Left lobe of liver (tissue), 2 donors: ENCODE measurements around the gene RASD1. TPM values are rescaled to one million over a fixed set of nuclear protein-coding genes. Genes with fewer than 3 reads are reported as not detected.
"Not testable (repeated sequence)": the region's sequence is repeated elsewhere in the genome, so short reads cannot be mapped to it uniquely, and the experiment has no call there.

Source experiments
- ATAC-seq: fragments of 200-7000 bp; cut with Tn5 transposase; one replicate; pipeline ENCODE4 v1.9.1; 2020; ENCODE audit warnings: mild to moderate bottlenecking, moderate library complexity
- DNase-seq: peaks from one replicate; pipeline ENCODE4 v3.0.0-alpha.2; 2020; ENCODE audit warnings: low spot score
- total RNA-seq: library from RNA; stranded (reverse); gene quantifications from one replicate; pipeline ENCODE4 v1.2.1, GENCODE V29; 2021
- donor health status: DM: no; HTN: no; CAD: no; lungs with moderate emphysema.
- donor health status: DM: no; HTN: yes; CAD: no.

RASD1 gene
- total RNA-seq, 1 donor from 2014 or later: 1.1 TPM

DNA sequence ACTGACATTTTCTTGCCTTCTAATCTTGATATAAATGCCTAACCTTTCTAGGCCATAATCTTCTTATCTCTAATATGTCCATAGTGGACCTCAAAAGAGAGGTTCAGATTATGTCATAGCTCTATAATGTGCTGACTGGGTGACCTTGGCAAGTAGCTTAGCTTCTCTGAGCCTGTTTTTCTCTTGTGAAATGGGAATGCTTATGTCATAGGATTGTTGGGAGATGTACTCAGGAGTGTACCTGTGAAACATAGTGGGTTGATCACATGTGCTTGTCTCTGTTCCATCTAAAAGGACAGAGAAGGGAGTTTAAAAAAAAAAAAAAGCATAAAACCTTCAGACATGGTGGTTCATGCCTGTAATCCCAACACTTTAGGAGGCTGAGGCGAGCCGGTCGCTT, 17.0 kb downstream of the RASD1 start:
- no peak for ATAC-seq
- no peak for DNase-seq

DNA sequence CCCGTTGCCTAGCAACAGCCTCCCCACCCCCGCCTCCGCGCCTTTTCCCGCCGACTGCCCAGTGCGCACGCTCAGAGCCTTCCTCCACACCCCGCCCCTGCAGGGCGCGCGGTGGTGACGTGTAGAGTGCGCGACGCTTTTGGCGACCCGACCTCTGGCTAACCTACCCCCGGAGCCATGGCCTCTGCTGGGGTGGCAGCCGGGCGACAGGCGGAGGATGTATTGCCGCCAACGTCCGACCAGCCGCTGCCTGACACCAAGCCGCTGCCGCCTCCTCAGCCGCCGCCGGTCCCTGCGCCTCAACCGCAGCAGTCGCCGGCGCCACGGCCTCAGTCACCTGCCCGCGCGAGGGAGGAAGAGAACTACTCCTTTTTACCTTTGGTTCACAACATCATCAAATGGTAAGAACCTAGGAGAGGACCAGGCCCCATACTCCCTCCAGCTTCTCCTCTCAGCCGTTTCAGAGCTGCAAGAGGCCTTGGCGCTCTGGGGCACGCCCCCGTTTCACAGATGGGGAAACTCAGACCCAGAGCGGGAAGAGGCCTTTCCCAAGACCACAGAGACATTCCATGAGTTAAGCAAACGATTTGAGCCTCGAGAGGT, 19.2 kb downstream of the RASD1 start, which contains the start of gene MED9:
Gene MED9 (plus strand): TSS at position 136 of the 603 bp plus-strand sequence. CDS start 42 bp downstream, at position 178.
- DNase-seq (peak; percentile 93), ATAC-seq (peak; percentile 99)

DNA sequence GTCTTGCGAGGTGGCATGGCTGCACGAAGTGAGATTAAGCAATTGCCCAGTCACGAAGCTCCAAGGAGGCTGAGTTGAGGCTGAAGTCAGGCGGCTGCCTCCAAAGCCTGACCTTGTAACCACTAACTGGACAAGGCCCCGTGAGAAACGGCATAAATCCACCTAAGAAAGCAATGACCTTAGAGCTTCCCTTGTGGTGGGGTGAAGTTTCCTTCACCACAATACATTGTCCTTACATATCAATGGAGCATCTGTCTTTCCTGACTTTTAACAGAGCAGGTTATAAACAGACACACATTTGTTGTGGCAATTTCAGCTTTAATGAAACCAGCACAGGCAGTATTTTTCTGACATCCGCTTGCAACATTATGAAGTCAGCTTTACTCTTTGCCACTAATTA, 21.9 kb downstream of the RASD1 start:
- no peak for ATAC-seq
- no peak for DNase-seq

DNA sequence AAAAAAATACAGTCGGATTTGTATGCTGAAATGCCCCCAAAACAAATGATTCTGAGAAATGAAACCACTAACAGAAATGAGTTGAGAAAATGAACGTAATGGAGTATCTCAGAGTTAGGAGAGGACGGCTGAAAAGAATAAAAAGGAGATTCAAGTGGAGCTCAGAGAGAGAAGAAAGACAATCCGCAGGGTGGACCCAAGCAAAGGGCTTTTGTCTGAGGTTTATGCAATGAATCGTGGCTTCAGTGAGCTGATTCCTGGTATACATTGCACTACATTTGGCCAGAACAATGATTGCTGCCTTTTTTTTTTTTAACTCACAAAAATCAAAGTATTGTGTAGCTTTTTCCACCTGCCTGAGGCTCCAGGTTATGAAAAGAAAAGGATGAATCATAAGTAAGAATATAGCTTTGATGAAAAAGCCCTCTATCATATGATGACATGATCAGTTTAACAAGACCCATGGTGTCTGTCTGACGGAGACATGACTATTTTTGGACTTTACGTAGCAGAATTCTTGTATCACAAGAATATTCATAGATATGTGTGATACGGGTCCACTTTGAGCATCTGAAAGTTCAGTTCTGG, 23.8 kb downstream of the RASD1 start:
- ATAC-seq: no peak

DNA sequence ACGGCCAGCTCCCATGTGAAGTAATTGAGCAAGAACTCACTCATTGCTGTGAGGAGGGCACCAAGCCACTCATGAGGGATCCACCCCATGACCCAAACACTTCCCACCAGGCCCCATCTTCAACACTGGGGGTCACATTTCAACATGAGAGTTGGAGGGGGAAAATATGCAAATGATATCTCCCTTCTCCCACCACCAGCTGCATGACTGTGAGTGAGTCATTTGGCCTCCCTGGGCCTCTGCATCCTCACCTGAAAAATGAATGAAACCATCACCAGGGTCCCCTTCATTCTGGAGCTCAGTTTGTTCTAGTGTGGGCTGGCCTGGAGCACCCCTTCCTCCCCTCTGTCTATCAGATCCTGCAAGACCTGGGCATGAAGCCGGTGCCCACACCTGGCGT, 26.2 kb downstream of the RASD1 start:
- no peak for DNase-seq
- no peak for ATAC-seq

More for the DNA sequence above, 23.8 kb downstream of the RASD1 start:
- DNase-seq: no peak

DNA sequence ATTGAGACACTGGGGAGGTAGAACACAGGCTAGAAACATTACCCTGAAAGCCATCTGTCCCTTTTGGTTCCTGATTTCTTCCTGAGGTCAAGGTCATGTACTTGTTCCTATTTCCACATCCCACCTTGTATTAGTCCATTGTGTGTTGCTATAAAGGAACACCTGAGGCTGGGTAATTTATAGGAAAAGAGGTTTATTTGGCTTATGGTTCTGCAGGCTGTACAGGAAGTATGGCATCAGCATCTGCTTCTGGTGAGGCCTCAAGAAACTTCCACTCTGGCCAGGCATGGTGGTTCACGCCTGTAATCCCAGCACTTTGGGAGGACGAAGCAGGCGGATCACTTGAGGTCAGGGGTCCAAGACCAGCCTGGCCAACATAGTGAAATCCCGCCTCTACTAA, 26.8 kb downstream of the RASD1 start:
- DNase-seq: no peak
- ATAC-seq: no peak

DNA sequence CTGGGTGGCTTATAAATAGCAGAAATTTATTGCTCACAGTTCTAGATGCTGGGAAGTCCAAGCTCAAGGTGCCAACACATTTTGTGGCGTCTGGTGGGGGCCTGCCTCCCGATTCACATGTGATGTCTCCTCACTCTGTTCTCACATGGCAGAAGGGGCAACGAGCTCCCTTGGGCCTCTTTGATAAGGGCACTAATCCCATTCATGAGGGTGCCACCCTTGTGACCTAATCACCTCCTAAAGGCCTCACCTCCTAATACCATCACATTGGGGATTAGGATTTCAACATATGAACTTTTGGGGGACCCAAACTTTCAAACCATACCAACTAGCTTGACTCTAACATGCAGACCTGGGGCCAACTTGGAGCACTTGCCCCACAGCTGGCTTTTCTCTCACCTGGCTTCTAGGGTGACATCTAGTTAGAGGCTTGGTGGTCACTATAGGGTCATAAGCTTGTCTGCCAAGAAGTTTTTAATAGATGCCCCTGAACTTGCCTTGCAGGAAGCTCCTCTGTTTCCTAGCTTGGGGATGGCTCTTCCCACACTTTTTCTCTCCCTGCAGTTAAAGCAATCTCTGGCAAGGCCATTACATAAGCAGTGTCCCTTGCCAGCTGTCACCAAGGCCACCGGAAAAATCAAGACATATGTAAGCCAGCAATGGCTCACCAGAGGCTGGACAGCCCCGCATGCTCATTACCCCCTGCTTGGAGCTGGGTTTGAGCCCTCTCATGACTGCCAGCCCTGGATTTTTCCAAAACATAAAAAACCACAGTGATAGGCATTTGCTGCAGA, 27.8 kb downstream of the RASD1 start:
- peak; percentile 76 for ATAC-seq
- DNase-seq: no peak

DNA sequence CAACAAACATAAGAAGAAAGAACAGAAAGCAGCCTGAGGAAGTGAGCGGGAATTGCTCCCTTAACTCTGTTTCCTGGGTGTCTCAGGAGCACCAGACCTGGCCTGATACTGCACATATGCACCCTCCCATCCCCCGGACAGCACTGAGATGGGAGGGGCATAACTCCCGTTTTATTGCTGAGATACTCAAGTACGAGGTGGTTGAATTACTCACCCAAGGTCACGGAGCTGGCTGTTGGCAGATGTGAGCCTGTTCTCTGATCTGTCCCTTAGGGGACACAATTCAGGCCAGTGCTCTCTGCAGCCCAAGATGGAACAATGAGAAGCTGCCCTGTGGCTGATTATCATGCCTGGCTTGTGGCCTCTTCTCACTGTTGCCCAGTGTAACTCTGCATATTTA, 28.5 kb downstream of the RASD1 start:
- no peak for DNase-seq
- ATAC-seq: no peak

DNA sequence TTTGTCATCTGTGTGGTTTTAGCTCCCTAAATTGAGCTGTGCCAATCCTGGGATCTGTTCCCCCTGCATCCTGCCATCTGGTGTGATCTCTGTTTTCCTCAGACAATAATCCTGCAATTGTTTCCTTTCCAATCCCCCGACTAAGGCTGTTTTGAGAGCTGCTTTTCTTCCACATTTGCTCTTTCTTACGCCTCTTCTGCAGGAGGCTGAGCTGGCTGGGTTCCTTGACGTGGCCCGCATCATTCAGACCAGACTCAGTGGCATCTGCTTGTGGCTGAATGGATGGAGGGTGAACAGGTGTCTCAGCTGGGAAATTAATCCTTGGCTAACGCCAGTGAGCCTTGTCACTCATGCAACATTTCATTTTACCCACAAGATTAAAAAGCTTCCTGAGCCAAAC, 29.2 kb downstream of the RASD1 start:
- ATAC-seq (no peak), DNase-seq (no peak)

DNA sequence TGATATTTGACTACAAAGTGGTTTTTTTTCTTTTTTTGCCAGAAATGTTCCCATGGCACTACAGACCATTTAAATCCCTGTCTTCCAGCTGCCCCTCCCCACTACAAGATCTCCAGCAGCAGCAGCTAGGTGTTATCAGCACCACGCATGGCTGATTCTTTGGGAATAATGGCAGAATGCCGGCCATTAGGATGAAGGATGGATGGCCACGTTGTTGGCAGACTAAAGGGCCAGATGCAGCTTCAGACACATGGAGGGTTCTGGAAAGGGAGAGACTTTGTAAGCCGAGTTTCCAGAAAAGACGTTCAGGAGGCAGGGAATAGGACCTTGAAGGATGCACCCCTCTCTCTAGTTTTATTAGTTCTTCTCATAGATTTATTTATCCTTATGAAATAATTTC, 29.7 kb downstream of the RASD1 start:
- ATAC-seq (no peak), DNase-seq (no peak)

DNA sequence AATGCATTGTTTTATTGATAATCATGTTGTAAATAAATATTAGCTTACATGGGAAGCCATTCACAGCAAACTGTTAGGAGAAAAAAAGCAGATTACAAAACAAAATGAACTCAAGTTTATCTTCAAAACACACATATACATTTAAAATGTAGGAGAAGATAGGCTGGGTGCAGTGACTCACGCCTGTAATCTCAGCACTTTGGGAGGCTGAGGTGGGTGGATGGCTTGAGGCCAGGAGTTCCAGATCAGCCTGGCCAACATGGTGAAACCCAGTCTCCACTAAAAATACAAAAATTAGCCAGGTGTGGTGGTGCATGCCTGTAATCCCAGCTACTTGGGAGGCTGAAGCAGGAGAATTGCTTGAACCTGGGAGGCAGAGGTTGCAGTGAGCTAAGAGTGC, 30.3 kb downstream of the RASD1 start:
- not testable (repeated sequence) for ATAC-seq

DNA sequence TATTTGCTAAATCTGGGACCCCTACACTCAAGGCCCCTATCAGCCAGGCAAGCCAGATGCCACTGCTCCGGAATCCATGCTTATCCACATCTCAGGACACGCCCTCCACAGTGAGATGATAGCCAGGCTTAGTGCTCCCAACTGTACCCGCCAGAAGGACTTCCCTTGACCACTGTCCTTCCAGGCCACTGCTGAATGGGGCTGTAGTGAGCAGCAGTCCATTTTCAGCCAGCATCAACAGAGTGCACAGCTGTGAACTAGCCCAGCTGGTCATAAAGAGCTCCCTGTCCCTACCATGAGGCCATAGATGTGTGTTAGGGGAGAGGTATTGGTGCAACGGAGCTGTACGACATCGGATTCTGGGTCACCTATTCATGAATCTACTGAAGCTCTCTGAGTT, 32.4 kb downstream of the RASD1 start:
- ATAC-seq (no peak), DNase-seq (no peak)

More for the DNA sequence above, 30.3 kb downstream of the RASD1 start:
- DNase-seq: not testable (repeated sequence)

DNA sequence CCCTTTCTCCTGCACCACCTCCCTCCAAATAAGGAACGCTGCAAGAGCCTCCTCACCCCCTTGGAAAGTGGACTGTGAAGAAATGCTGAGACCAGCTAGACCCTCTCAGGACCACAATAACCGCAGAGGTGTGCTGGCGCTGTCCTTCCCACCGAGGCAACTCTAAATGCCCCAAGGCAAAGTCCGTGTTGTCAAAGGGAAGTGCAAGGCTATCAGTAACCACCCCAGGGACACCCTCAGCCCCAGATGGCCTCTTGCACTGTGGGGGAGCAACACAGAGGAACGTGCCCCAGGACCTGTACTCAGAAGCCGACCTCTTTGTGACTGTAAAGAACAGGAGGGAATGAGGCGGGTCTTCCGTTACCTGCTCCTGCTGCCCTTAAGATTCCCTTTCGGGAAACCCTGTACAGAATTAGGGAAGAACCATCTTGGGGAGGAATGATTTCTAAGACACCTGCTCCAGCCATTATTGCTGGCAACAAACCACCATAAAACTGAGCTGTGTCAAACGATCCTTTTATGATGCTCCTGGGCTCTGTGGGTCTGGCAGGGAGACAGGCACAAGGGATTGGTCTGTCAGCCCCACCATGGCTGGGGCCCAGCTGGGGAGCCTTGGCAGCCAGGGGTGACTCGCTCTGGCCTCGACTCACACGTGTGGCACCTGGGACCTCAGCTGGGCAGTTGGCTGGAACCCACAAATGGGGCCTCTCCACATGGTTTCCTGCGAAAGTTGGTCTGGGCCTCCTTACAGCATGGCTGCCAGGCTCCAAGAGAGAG, 34.0 kb downstream of the RASD1 start:
- DNase-seq: no peak
- no peak for ATAC-seq

DNA sequence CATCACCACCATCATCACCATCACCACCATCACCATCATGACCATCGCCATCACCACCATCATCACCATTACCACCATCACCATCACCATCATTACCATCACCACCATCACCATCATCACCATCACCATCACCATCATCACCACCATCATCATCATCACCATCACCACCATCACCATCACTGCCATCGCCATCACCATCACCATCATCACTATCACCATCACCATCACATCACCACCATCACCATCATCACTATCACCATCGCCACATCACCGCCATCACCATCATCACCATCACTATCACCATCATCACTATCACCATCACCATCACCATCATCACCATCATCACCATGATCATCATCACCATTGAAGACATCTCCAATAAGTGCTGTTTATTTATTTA, 36.2 kb downstream of the RASD1 start:
- ATAC-seq (no peak), DNase-seq (no peak)

DNA sequence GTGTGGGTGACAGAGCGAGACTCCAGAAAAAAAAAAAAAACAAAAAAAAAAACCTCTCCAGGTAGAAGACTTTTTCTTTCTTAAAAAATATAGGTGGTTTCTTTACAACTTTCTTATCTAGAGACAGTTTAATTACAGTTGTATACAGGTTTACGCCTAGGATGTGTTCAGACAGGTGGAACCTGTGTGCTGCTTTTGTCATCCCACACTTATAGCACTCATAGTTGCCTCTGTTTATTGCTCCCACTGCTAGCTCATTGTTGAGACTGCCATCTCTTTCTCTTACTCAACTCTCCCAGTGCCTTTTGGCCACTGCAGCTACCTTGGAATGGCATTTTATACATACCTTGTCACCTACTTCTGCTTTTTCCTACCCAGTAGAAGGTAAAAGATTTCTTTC, 38.5 kb downstream of the RASD1 start:
- DNase-seq (no peak), ATAC-seq (no peak)

DNA sequence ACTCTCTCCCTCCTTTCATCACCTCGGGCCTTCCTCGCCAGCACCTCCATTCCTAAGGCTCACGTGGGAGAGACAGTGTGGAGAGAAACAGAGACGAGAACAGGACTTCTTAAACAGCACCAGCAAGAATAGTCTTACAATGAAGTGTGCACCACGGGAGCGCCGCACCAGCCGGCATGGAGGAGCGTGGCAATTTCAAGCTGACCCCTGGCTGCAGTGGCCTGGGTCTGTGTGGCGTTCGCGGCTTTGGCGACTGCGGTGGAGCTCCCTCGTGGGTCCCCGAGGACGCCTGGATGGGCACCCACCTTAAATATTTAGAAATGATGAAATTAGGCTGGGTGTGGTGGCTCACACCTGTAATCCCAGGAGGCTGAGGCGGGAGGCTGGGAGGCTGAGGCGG, 39.9 kb downstream of the RASD1 start:
- DNase-seq: no peak
- no peak for ATAC-seq

DNA sequence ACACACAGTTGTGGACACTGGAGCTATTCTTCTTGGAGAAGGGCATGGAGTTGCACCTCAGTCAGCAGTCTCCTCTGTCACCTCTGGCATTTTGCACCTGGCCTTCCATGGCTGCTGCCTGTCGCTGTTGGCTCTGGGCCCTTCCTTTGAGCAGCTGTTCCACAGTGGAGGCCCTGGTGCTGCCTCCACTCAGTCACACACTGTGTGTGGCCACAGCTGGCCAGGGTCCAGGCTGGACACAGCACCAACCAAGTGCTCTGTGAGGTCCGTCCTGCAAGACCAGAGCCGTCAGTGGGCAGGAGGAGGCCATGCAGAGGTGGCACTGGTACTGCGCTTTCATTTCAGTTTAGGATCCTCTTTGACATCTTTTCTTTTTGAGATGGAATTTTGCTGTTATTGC, 41.0 kb downstream of the RASD1 start:
- DNase-seq (no peak), ATAC-seq (no peak)

DNA sequence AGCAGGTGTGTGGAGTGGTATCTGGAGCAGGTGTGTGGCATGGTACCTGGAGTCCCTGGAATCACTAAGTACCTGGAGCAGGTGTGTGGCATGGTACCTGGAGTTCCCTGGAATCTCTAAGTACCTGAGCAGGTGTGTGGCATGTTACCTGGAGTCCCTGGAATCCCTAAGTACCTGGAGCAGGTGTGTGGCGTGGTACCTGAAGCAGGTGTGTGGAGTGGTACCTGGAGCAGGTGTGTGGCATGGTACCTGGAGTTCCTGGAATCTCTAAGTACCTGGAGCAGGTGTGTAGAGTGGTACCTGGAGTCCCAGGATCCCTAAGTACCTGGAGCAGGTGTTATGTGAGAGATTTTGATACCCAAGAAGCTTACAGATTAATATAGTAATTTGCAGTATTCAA, 41.5 kb downstream of the RASD1 start:
- not testable (repeated sequence) for DNase-seq, ATAC-seq

DNA sequence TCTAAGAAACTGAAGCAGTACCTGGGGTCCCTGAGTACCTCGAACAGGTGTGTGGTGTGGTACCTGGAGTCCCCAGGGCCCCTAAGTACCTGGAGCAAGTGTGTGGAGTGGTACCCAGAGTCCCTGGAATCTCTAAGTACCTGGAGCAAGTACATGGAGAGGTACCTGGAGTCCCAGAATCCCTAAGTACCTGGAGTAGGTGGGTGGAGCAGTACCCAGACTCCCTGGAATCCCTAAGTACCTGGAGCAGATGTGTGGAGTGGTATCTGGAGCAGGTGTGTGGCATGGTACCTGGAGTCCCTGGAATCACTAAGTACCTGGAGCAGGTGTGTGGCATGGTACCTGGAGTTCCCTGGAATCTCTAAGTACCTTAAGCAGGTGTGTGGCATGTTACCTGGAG, 41.9 kb downstream of the RASD1 start:
- DNase-seq: no peak
- ATAC-seq: no peak

DNA sequence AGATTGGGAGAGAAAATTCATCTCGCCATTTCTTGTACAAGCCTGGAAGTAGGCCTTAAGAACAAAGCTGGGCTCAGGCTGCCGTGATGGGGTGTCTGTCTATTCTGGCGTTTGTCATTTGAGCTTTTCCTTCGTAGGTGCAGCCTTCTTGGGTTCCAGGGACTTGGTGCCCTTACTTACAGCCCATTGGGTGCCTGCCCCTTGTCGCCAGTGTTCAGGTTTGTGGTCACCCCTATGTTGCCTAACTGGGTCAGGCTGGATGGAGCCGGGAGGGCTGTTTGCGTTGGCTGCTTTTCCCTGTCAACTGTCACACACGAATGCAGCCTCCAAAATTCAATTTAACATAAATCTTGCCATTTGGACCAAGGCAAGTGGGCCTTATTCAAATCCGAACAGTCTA, 43.1 kb downstream of the RASD1 start:
- ATAC-seq (peak; percentile 68), DNase-seq (no peak)

DNA sequence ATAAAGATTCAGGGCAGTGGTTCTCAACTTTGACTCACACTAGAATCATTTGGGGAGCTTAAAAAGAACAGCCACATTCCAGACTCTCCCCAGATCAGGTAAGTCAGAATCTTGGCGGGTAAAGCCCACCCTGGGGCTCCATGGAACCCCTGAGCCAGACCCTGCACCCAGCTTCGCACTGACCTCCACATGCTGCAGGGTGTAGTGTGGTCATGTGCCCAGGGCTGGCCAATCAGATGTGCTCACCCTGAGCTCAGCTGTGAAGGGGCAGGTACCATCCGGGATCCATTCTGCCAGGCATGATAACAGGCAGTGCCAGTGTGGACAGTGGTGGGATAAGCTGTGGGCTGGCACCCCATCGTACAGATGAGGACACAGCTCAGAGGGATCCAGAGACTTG, 47.5 kb downstream of the RASD1 start:
- ATAC-seq (no peak), DNase-seq (no peak)
